ENCODE data around the gene DDX25. TPM values are rescaled to one million over a fixed set of nuclear protein-coding genes. Genes with fewer than 3 reads are reported as not detected.

The DDX25 gene
- total RNA-seq, 2 experiments from 2014 or later, result 0.43 to 0.54 TPM

DNA sequence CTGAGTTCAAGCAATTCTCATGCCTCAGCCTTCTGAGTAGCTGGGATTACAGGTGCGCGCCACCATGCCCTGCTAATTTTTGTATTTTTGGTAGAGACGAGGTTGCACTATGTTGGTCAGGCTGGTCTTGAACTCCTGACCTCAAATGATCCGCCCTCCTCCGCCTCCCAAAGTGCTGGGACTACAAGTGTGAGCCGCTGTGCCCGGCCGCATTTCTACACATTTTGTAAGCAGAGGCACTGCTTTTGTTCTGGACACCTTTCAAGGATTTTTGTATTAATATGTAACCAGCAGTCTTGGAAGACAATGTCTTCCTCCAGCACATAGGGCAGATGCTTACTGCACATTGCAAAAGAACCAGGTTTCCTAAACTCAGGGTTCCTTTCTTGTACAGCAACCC is 30.2 kb downstream of the DDX25 start:
- Mint-ChIP-seq H3K27ac (no peak overlapping the region), H3K9me3 (no peaks in the 10 kb centered on the region), H3K27me3 (peaks cover 5% of the 10 kb centered on the region), H3K4me1 (ENCODE audit: low read depth) (peaks cover 12% of the 10 kb centered on the region), H3K4me3 (no peak overlapping the region), H3K36me3 (ENCODE audit: low read depth) (no peaks in the 10 kb centered on the region)
- no peak for TF ChIP-seq CTCF (IDR thresholded peaks at IDR 0.05)
- no peak for DNase-seq
- ATAC-seq, result no peak
- intact Hi-C loops (cut with micrococcal nuclease), result no loop called here
- CTCF ChIA-PET, result no interaction called here
- POLR2A ChIA-PET, result no interaction called here

- H3K4me3 Mint-ChIP-seq, result no peak overlapping the region
- ChIA-PET POLR2A (no interaction called here), CTCF (no interaction called here)
- DNase-seq, result no peak
- peaks cover 12% of the 10 kb centered on the region for H3K4me1 Mint-ChIP-seq (ENCODE audit: low read depth)
- no peaks in the 10 kb centered on the region for H3K36me3 Mint-ChIP-seq (ENCODE audit: low read depth)
- H3K27ac Mint-ChIP-seq, result no peak overlapping the region
- intact Hi-C loops (cut with micrococcal nuclease), result no loop called here
- TF ChIP-seq CTCF (IDR thresholded peaks at IDR 0.05), result no peak
- peaks cover 3% of the 10 kb centered on the region for H3K27me3 Mint-ChIP-seq
- no peaks in the 10 kb centered on the region for H3K9me3 Mint-ChIP-seq
- no peak for ATAC-seq
These were observed 30.7 kb downstream of the DDX25 start for GRCh38 chr11:125935056-125935455.

DNA sequence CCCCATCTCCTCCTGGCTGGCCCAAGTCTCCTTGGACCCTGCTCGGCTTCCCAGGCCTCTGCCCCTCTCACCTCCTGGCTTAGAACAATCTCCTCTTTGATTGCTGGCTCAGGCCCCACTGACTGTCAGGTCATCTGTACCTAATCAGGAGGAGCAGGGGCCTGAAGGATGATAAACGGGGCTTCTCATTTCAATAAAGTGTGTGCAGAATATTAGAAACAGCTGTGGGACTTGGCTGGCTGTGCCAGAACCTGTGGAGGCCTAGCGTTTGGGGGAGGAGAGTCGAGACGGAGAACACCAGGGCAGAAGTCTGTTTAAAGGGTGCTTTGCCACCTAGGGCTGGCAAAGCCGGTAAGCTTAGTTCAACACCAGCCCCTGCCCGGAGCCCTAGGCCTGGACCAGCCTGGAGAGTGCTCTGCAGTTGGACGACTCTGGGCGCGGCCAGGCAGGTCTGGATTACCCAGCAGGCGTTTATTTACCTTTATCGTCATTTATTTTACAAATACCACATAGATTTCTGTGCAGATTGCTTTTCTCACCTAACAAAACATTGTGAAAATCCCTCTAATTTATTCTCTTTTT is 31.4 kb downstream of the DDX25 start:
- ChIA-PET CTCF (no interaction called here), POLR2A (no interaction called here)
- H3K27me3 Mint-ChIP-seq, result peaks cover 2% of the 10 kb centered on the region
- no peak overlapping the region for H3K4me3 Mint-ChIP-seq
- ATAC-seq (no peak), DNase-seq (no peak)
- intact Hi-C loops (cut with micrococcal nuclease), result no loop called here
- peaks cover 12% of the 10 kb centered on the region for H3K4me1 Mint-ChIP-seq (ENCODE audit: low read depth)
- no peaks in the 10 kb centered on the region for H3K9me3 Mint-ChIP-seq
- no peak overlapping the region for H3K27ac Mint-ChIP-seq
- H3K36me3 Mint-ChIP-seq (ENCODE audit: low read depth), result no peaks in the 10 kb centered on the region
- TF ChIP-seq CTCF (IDR thresholded peaks at IDR 0.05), result no peak

GRCh38 chr11:125938418-125938817 is 34.1 kb downstream of the DDX25 start:
- H3K9me3 Mint-ChIP-seq, result no peaks in the 10 kb centered on the region
- H3K36me3 Mint-ChIP-seq (ENCODE audit: low read depth), result no peaks in the 10 kb centered on the region
- no peak for ATAC-seq
- peaks cover 8% of the 10 kb centered on the region for H3K4me1 Mint-ChIP-seq (ENCODE audit: low read depth)
- no peak overlapping the region for H3K27ac Mint-ChIP-seq
- no peak overlapping the region for H3K4me3 Mint-ChIP-seq
- TF ChIP-seq CTCF (IDR thresholded peaks at IDR 0.05), result no peak
- intact Hi-C loops (cut with micrococcal nuclease), result no loop called here
- H3K27me3 Mint-ChIP-seq, result no peaks in the 10 kb centered on the region
- ChIA-PET POLR2A (interaction anchor here (0.9 kb wide), 1 partner anchor 21 kb away, joined by 3 read pairs; no protein-coding TSS in a partner anchor), CTCF (interaction anchor here (1.3 to 2.9 kb wide), 2 partner anchors 15 to 255 kb away, joined by 5 to 14 read pairs; no protein-coding TSS in a partner anchor)
- DNase-seq, result no peak

- intact Hi-C loops (cut with micrococcal nuclease), result no loop called here
- H3K9me3 Mint-ChIP-seq, result no peaks in the 10 kb centered on the region
- H3K27ac Mint-ChIP-seq, result no peak overlapping the region
- ChIA-PET CTCF (interaction anchor here (1.3 to 2.9 kb wide), 2 partner anchors 16 to 255 kb away, joined by 5 to 14 read pairs; no protein-coding TSS in a partner anchor), POLR2A (no interaction called here)
- no peaks in the 10 kb centered on the region for H3K36me3 Mint-ChIP-seq (ENCODE audit: low read depth)
- no peaks in the 10 kb centered on the region for H3K27me3 Mint-ChIP-seq
- no peak for DNase-seq
- no peak for TF ChIP-seq CTCF (IDR thresholded peaks at IDR 0.05)
- no peak for ATAC-seq
- H3K4me3 Mint-ChIP-seq, result no peak overlapping the region
- H3K4me1 Mint-ChIP-seq (ENCODE audit: low read depth), result peaks cover 7% of the 10 kb centered on the region
These were observed 34.8 kb downstream of the DDX25 start for GRCh38 chr11:125939081-125939521.
